GM19452 (cell line): Measurements from ENCODE around the gene PRPF6.
A peak's percentile ranks its signal among the peaks of the same experiment; 100 is the strongest.

ENCODE experiments used
- ATAC-seq: cut with Tn5 transposase; IDR thresholded peaks from one replicate; pipeline ENCODE4 v1.9.1; 2021; ENCODE audit not compliant: unreplicated experiment

The PRPF6 gene

DNA sequence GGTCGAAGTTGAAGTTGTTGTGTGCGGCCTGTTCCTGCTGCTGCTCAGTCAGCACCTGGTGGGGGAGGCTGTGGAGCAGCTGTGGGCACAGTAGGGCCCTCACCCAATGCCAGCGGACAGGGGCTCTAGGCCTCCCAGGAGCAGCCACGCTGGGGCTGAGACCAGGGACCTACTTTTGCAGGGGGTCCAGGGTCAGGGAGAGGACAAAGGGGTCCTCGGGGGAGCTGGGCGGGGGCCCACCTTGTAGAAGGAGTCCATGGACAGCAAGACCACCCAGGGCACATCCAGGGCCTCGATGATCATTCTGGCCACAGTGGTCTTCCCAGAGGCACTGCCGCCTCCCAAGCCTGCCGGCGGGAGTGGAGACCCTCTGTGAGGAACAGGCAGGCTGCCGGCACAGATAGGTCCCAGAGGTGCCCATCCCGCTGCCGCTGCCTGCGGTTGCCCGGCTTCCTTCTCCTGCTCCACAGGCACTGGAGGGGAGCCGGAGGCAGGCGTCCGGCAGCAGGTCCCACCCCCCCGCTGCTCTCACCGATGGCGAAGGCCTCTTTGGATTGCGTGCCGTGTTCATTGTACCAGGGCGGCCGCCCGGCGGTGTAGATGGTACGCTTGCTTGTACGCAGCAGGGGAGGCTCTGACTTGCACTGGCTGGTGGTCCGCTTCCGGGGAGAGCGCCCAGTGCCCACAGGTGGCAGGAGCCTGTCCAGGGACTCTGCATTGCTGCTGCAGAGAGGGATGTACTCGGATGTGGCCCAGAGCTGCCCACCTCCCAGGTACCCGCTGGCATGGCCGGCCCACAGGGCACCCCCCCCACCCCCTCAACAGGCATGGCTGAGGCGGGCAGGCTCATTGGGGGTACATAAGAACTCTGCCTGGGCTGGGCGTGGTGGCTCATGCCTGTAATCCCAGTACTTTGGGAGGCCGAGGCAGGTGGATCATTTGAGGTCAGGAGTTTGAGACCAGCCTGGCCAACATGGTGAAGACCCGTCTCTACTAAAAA is 34.7 kb upstream of the PRPF6 start:
- no peak for ATAC-seq

DNA sequence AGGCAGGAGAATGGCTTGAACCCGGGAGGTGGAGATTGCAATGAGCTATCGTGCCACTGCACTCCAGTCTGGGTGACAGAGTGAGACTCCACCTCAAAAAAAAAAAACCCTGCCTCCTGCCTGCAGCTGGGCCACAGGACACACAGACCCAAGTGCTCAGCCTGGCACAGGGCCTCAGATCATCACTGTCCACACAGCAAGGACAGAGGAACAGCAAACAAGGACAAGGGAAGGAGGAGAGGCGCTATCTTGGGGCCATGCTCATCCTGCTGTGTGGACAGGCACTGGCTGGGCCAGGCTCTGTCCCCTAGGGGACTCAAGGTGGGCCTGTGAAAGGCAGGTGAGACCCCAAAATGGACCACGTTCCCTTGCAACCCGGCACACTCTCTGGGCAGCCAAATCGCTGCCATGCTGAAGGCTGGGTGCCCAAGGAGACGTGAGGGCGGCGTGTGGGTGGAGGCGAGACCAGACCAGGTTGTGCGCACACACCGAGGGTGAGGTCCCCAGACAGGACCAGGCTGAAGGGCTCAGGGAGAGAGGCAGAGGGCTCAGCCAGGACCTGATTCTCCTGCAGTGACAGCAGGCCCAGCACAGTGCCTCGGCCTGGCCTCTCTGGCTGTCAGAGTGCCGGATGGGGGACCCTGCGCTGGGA is 33.8 kb upstream of the PRPF6 start:
- ATAC-seq, result no peak

DNA sequence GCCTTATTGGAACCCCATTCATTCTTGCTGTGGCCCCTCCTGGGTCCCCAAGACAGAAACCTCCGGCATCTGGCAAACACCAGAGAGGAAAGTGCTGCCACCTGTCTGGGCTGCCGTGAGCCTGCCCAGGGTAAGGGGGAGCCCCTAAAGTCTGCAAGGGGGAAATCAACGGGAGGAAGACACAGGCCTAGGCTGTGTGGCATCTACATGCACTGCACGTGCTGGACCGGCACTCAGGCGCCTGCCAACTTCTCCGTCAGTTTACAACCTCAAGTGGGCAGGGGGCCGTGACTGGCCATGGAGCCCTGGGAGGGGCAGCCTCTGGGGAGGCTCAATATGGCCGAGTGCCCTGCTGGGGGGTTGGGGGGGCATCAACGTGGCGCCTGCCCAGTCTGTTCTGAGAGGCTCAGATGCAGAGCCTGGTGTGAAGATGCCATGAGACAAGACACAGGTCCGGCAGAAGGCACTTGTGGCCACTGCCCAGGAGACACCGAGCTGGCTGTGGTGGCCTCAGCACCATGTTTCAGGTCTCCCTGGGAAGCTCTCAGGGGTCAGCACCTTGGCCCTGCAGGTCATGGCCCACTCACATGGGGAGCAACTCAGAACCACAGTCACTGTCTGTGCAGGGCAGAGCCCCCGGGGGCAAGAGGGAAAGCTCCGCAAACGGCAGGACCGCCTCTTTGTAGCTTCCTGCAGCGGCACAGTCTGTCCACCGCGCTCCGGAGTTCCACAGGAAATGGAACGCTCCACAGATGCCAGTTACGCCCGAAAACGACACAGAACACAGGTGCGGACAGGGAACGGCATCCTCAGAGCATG is 33.1 kb upstream of the PRPF6 start:
- ATAC-seq, result no peak

DNA sequence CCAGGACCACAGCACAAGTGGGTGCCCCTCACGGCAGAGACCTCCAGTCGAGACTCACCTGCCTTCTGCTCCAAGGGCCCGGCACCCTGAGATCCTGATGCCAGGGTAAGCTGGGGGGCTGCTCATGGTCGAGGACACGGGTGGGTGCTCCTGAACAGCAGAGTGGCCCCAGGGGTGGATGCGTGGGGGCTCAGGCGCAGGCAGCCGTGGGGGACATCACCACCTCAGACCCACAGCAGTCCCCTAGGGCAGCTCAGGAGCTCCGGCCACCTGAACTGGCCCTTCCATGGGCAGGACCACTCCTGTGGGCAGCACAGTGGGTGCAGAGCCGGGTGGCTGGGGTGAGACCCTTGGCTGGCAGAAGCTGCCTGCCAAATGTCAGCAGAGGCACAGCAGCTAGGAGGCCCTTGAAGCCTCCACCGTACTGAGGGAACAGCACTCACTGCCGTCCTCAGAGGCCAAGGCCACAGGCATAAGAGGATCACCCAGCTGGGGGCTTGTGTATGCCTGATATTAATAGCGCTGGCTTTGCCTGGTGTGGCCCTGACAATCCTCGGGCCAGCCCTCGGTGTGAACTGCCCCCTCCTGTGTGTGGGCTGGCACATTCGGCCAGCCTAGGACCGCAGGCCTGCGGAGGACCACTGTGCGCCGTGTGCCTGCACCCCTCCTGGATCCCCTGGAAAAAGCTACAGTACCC is 30.1 kb upstream of the PRPF6 start:
- ATAC-seq, result no peak

DNA sequence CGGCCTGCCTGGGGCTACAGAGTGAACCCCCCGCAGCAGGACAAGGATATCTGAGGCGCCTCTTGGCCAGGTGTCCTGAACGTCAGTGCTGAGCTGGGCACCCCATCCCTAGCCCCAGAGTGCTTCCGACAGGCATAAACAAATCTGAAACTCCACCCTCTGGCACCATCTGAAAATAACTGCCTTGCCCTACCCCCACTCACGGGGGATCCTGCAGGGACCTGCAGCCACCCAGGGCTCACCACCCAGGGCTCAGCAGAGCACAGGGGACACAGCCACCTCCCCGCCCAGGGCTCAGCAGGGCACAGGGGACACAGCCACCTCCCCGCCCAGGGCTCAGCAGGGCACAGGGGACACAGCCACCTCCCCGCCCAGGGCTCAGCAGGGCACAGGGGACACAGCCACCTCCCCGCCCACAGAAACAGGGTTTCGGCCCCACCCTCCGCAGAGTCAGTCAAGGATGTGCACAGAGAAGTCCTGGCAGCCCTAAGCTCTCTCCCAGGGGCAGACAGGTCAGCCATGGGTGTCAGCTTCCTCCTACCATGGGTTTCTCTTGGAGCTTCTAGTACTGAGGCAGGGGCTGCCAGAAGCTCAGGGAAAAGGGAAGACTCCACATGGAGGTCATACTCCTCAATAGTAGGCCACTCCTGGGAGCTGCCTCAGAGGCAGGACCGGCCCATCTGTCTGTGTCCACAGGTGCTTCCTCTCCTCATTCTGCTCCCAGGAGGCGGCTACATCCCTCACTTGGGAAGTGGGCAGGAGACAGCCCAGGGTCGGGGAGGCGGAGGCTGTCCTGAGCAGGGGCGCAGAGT is 29.3 kb upstream of the PRPF6 start:
- ATAC-seq, result no peak

DNA sequence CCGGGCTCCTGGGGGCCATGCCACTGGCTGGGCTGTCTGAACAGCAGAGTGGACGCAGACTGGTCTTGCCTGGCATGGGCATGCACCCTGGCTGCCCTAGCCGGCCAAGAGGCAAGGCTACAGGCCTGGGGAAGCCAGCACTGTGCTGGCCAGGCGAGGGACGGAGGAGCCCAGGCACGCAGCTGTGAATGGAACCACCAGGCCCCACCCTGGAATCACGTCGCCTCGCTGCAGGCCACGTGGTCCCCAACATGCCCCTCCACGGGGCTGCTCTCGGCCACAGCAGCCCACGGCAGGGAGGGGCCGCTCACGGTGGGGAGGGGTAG is 28.8 kb upstream of the PRPF6 start:
- ATAC-seq, result no peak

DNA sequence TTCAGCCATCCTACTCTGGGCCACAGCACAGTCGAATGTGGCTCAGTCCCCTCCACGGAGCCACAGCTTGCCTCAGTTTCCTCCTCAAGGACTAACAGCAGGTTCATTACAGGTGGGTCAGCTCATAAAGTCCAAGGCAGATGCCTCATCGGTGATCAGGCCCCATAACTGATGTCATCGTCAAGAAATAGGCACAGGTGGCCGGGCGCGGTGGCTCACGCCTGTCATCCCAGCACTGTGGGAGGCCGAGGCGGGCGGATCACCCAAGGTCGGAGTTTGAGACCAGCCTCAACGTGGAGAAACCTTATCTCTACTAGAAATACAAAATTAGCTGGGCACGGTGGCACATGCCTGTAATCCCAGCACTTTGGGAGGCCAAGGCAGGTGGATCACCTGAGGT is 28.2 kb upstream of the PRPF6 start:
- ATAC-seq, result no peak

DNA sequence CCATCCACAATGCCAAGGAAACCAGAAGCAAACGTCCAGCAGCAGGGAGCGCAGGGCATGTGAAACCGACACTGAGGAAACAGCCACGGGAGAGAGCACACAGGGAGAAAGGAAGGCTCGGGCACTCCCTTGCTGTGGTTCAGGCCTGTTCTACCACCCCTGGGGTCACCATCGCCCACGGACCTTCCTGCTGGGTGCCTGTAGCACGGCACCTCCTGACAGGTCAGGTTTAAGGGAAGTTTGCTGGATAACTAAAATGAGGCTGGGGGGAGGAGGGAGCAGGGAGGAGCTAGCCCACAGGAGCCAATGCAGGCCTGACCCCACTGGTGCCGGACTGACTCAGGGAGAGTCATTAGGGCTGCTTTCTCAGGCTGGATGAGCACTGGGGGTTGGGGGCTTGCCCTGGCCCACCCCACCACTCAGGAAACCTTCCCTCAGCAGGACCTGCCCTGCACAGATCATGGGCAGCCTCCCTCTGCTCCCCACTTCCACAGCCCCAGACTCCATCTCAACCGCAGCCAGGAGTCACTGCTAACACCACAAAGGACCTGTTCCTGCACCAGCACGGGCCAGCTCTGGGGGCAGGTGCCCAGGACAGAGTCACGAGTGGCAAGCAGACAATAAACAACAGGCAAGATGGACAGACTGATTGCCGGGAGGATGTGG is 27.0 kb upstream of the PRPF6 start:
- ATAC-seq, result no peak

DNA sequence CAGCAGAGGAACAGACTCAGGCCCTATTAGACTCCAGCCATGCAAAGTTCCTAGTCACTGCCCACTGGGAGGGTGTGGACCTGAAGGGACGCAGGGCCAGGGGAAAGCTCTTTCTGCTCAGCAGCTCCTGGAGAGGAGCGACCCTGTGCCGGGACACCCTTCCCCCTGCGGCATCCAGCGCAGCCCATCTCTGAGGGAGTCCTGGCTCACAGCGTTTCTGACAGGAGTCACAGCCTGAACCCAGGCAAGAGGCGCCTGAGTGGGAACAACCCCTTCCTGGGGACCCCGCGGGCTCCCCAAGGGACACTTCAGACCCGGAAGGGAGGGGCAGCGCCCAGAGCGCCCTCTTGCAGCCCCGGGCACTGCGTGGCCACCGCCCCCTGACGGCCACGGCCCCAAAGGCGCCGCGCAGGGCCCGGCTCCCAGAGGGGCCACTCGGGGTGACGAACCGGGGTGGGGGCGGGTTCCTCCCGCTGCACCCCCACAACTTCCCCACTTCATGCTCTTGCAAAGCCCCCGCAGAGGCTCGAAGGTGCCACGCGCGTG is 25.6 kb upstream of the PRPF6 start:
- ATAC-seq, result no peak

DNA sequence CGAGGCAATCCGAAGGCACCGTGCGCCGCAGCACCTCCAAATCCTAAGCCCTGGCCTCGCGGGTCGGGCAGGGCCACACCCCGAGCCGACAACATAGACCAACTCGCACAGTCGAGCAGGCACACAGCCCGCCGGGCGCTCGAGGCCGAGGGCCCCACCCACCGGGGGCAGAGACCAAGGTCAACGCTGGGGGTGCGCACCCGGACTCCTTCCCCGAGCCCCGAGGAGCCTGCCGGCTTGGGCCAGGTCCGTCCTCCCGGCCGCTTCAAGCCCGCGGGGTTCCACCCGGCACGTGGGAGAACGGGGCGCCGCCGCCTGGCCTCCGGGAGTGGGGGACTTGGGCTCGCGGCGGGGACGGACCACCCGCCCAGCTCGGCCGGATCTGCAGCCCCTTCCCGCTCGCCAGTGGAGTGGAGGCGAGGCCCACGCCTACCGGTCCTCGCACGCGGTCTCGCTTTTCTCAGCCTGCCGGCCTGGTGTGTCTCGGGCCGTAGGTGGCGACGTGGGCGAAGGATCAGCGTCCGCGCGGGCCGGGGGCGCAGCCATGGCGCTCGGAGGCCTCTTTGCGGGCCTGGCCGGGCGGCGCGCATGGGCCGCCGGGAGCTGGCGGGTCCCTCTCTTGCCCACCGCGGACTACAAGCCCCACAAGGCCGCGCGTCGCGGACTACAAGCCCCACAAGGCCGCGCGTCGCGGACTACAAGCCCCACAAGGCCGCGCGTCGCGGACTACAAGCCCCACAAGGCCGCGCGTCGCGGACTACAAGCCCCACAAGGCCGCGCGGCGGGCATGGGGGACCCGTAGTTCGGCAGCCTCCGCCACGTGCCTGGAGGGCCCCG is 24.9 kb upstream of the PRPF6 start, which contains the start of gene UCKL1:
Gene UCKL1 (minus strand): TSS at position 590 of the 837 bp plus-strand sequence. CDS start 44 bp downstream, at position 546.
- ATAC-seq, result peak; percentile 66

DNA sequence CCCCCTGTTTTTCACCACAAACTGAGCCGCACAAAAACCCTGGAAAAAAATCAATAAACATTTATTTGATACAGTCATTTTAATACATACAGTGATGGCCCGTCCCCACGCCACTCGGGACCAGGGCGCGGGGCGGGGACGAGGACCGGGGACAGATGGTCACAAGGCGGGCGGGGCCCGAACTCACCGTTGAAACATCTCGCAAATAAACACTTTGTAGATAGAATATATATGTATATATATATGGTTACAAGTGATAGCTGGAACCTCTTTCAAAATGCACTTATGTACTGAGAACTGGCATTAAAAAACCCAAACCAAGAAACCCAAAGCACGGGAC is 24.3 kb upstream of the PRPF6 start:
- no peak for ATAC-seq

DNA sequence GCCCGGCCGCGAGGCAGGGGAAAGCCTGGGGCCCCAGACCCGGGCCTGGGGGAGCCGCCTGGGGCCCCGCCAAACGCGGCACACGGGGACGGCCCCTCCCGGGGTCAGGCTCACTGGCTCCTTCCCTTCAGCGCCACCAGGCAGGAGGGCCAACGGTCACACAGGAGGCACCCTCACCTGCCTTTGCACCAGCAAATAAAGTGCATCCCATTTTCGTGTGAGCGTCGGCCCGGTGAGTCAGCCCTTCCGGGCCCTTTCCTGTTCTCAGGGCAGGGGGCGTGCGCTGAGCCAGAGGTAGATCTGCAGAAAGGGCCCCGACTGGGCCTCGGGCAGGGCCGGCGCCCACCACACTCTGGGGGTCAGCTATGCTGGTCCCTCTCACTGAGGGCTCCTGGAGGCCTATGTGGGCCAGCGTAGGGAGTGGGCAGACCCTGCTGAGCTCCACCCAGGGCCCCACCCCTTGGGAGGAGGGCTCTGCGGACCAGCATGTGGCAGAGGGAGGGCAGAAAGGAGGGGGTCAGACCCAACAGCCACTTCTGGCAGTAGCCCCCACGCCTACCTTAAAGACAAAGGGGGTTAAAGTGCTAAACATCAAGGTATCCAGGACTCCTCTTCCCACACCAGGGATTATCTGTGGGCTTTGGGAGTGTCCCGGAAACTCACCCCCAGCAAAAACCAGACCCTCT is 23.8 kb upstream of the PRPF6 start:
- ATAC-seq, result no peak

DNA sequence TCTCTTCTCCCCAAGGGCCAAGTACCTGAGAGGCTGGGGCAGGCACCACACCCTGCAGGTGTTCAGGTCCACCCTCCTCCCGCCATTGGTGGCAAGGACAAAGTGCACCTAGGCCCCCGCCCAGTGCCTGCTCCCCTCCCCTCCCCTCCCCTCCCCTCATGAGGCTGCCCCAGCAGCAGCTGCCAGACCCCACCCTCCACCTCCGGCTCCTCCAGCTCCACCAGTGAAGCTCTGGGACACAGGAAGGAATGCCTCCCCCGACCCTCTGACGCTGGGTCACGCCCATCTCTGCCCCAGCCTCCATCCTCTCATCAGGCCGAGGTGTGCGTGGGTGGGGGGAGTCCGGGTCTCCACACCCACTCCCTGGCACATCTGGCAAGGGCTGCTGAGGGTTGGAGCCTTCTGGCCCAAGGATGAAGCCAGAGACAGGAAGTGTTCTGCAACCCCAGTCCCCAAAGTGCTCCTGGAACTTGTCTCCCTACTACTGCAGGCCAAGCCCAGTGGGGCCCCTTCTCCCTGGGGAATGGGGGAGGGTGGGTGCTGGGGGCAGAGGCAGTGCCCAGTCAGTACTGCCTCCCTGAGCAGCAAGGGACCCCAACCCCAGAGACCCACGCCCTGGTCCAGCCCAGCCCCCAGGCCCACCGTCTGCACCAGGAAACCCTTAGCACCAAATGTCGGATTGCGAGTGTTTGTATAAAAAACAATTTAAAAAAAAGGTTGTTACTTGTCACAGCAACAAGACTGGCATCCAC is 23.1 kb upstream of the PRPF6 start:
- no peak for ATAC-seq

DNA sequence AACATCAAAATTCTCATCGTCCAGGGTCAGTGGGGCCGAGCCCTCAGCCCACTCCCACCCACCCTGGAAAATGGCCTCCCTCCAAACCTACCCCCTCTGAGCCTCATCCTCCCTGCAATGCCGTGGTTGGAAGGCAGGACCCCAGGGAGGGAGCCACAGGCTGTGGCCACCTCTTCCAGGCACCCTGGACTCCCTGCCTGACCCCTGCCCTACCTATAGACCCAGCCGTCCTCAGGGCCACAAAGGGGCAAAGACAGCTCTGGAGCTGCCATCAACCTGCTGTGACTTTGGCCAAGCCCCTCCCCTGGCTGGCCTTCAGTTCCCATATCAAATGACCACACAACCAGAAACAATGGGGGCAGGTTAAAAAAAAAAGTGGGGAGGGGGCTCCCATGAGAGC is 22.5 kb upstream of the PRPF6 start:
- no peak for ATAC-seq

DNA sequence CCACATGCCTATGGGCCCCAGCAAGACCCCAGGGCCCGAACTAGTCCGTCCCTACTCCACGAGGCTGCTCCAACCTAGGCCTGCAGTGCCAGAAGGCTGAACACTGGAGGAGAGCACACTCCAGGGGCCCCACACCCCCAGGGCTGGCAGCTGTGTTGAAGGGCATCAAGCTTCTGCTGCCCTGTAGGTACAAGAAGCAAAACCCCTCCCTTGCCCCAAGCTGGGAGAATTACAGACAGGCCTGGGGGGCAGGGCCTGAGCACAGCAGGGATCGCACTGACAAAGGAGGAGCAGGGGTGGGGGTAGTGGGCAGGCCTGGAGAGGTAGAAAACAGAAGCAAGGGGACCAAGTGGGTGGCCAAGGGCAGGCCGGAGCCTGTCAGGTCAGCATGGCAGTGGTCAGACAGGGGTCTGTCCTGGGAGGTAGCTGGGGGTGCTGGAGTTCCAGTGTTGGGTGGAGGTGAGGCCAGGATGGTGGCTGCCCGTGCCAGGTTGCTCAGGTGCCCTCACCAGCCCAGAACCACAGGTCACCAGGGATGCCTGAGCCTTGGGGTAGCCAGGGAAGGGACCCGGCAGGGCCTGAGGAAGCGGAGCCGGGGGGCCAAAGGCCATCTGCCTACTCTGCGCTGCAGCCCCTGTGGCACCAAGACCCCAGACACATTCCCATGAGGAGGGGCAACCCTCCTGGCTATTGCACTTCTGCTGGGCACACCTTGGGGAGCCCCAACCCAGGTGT is 21.8 kb upstream of the PRPF6 start:
- ATAC-seq, result no peak

DNA sequence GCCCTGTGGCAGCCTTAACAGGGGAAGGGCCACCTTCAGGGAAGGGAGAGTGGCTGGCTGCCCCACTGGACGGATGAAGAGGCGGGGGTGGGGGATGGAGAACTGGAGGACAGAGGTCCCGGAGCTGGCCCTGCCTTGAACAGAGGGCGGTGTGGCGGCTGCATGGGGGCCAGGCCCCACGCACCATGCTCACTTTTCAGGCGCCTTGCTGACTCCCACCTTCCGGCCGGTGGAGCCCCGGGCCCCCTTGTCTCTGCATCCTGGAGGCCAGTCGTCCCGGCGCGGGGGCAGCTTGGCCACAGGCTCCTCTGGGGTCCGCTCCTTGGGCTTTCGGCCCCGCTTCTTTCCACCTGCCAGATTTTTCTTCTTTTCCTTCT is 21.2 kb upstream of the PRPF6 start:
- ATAC-seq, result no peak
